Astrocyte (in vitro differentiated cells and primary cell): ENCODE data around the gene TBC1D16.

Source experiments
- EZH2 ChIP-seq: IDR thresholded peaks from 2 replicates; pipeline ENCODE4 v1.6.1; 2012; ENCODE audit warnings: mild to moderate bottlenecking, low read length, inconsistent platforms; ENCODE audit not compliant: insufficient read depth
- TF ChIP-seq, protein P1 (sequence below): IDR thresholded peaks from 2 replicates; pipeline ENCODE4 v1.5.1; 2011; ENCODE audit warnings: low read depth, mild to moderate bottlenecking, inconsistent platforms, low read length, moderate library complexity; ENCODE audit not compliant: insufficient read depth

DNA sequence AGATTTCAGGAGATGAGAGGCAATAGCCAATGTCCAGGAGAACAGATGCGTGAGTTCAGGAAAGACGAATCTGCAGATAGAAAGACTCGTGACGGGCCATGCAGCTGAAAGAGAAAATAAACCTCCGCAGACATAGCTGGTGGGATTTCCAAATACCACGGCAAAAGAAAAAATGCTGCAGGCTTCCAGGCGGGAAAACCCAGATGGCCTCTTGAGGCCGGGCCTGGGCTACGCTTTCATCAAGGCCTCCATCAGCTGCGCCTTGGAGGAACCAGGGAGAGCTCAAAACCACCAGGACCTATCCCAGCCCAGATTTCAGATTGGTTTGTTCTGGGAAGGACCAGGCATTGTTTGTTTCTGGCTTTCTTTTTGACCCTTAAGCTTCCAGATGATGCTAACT lies 17.4 kb upstream of the TBC1D16 start:
- TF ChIP-seq, protein P1, sequence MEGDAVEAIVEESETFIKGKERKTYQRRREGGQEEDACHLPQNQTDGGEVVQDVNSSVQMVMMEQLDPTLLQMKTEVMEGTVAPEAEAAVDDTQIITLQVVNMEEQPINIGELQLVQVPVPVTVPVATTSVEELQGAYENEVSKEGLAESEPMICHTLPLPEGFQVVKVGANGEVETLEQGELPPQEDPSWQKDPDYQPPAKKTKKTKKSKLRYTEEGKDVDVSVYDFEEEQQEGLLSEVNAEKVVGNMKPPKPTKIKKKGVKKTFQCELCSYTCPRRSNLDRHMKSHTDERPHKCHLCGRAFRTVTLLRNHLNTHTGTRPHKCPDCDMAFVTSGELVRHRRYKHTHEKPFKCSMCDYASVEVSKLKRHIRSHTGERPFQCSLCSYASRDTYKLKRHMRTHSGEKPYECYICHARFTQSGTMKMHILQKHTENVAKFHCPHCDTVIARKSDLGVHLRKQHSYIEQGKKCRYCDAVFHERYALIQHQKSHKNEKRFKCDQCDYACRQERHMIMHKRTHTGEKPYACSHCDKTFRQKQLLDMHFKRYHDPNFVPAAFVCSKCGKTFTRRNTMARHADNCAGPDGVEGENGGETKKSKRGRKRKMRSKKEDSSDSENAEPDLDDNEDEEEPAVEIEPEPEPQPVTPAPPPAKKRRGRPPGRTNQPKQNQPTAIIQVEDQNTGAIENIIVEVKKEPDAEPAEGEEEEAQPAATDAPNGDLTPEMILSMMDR = no peak
- TF ChIP-seq EZH2 = no peak
